Peyer's patch (tissue), 4 donors: ENCODE measurements around the gene CPXM1.

Experiments
- CTCF ChIP-seq, 6 experiments: fragments of 450-650 bp in 4 of 6; fragments of 200-600 bp in 2 of 6; sonication (generic) in 1 of 6; IDR thresholded peaks; one replicate each; pipeline ENCODE4 v1.5.1; 2017 to 2019; ENCODE audit warnings: antibody characterized with exemption in 6 of 6, mild to moderate bottlenecking in 3 of 6, moderate library complexity in 1 of 6
- POLR2A ChIP-seq, 2 donors: fragments of 450-650 bp; IDR thresholded peaks; one replicate each; pipeline ENCODE4 v1.5.1; 2017; ENCODE audit warnings: antibody characterized with exemption in 2 of 2, mild to moderate bottlenecking in 2 of 2, moderate library complexity in 2 of 2

GRCh38 chr20:2783908-2784566 is 16.4 kb downstream of the CPXM1 start:
- TF ChIP-seq CTCF (IDR thresholded peaks at IDR 0.05) (no peak), POLR2A (IDR thresholded peaks at IDR 0.05) (no peak)
